ENCODE measurements around the gene CKAP2. TPM values are rescaled to one million over a fixed set of nuclear protein-coding genes. Genes with fewer than 3 reads are reported as not detected.
A peak's percentile ranks its signal among the peaks of the same experiment; 100 is the strongest.

The CKAP2 gene
- total RNA-seq, 1 experiment from 2014 or later, result 56.0 TPM

DNA sequence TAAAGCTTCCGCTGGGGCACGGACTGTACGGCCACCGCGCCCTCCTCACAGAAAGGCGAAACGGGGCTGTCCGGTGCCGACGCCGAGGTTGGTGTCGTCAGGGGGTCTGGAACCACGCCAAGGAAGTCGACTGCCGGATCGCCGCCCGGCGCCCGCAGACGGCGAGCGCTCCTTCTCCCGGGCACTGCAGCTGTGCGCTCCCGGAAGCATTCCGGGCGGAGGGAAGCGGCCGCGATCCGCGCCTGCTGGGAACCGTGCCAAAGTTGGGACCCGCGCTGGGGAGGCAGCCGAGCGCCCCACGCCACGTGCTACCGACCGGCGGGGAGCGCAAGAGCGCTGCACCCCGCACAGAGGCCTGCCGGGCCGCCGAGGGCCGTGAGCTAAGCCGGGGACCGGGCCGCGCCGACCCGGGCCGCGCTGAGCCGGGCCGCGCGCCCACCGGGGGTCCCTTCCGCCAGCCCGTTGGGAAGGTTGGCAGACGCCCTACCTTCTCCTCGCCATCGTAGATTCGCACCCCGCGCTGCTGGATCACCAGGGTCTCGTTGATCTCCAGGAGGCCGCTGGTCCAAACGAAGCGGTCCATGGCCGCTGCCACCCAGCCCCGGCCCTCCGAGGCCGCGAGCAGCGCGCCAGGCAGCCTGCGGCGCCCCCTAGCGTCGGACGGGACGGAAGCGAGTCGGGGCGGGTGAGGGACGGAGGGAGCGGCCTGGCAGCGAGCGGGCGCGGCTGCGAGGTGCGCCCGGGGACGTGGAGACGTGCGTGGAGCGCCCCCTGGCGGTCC lies 5.1 kb upstream of the CKAP2 start, which contains the start of gene VPS36 (continued):
- peak; percentile 51; the same call in 1 of the 2 replicates for TF ChIP-seq ZNF138 (CRISPR knock-in tag; conservative IDR thresholded peaks at IDR 0.05)
- TF ChIP-seq, protein P1, sequence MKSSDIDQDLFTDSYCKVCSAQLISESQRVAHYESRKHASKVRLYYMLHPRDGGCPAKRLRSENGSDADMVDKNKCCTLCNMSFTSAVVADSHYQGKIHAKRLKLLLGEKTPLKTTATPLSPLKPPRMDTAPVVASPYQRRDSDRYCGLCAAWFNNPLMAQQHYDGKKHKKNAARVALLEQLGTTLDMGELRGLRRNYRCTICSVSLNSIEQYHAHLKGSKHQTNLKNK (CRISPR knock-in tag; IDR thresholded peaks at IDR 0.05), result no peak
- TF ChIP-seq GTF2I (CRISPR knock-in tag; conservative IDR thresholded peaks at IDR 0.05), result no peak
- TF ChIP-seq NFATC4 (CRISPR knock-in tag; IDR thresholded peaks at IDR 0.05), result no peak
- TF ChIP-seq, protein P2, sequence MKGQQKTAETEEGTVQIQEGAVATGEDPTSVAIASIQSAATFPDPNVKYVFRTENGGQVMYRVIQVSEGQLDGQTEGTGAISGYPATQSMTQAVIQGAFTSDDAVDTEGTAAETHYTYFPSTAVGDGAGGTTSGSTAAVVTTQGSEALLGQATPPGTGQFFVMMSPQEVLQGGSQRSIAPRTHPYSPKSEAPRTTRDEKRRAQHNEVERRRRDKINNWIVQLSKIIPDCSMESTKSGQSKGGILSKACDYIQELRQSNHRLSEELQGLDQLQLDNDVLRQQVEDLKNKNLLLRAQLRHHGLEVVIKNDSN (CRISPR knock-in tag; IDR thresholded peaks at IDR 0.05), result no peak
- no peak for TF ChIP-seq ZNF396 (CRISPR knock-in tag; IDR thresholded peaks at IDR 0.05; ENCODE audit: borderline replicate concordance)
- TF ChIP-seq ZNF671 (CRISPR knock-in tag; IDR thresholded peaks at IDR 0.05), result no peak
- no peak for TF ChIP-seq ZNF219 (CRISPR knock-in tag; IDR thresholded peaks at IDR 0.05; ENCODE audit: borderline replicate concordance)
- TF ChIP-seq ZNF317 (CRISPR knock-in tag; IDR thresholded peaks at IDR 0.05; ENCODE audit: borderline replicate concordance, low read depth), result 0 out of 2 replicates have a peak, but pooled peaks have one; percentile 16
- peak; percentile 70; the same call in 1 of the 2 replicates for TF ChIP-seq FOXP1 (CRISPR knock-in tag; IDR thresholded peaks at IDR 0.05; ENCODE audit: borderline replicate concordance)
- peak; percentile 53; the same call in 1 of the 2 replicates for TF ChIP-seq FOXK1 (CRISPR knock-in tag; IDR thresholded peaks at IDR 0.05)
- TF ChIP-seq TEAD1 (CRISPR knock-in tag; IDR thresholded peaks at IDR 0.05), result peak; percentile 24
- TF ChIP-seq HMGA2 (CRISPR knock-in tag; IDR thresholded peaks at IDR 0.05), result no peak
- TF ChIP-seq, protein P3, sequence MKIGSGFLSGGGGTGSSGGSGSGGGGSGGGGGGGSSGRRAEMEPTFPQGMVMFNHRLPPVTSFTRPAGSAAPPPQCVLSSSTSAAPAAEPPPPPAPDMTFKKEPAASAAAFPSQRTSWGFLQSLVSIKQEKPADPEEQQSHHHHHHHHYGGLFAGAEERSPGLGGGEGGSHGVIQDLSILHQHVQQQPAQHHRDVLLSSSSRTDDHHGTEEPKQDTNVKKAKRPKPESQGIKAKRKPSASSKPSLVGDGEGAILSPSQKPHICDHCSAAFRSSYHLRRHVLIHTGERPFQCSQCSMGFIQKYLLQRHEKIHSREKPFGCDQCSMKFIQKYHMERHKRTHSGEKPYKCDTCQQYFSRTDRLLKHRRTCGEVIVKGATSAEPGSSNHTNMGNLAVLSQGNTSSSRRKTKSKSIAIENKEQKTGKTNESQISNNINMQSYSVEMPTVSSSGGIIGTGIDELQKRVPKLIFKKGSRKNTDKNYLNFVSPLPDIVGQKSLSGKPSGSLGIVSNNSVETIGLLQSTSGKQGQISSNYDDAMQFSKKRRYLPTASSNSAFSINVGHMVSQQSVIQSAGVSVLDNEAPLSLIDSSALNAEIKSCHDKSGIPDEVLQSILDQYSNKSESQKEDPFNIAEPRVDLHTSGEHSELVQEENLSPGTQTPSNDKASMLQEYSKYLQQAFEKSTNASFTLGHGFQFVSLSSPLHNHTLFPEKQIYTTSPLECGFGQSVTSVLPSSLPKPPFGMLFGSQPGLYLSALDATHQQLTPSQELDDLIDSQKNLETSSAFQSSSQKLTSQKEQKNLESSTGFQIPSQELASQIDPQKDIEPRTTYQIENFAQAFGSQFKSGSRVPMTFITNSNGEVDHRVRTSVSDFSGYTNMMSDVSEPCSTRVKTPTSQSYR (CRISPR knock-in tag; IDR thresholded peaks at IDR 0.05), result no peak
- TF ChIP-seq, protein P4, sequence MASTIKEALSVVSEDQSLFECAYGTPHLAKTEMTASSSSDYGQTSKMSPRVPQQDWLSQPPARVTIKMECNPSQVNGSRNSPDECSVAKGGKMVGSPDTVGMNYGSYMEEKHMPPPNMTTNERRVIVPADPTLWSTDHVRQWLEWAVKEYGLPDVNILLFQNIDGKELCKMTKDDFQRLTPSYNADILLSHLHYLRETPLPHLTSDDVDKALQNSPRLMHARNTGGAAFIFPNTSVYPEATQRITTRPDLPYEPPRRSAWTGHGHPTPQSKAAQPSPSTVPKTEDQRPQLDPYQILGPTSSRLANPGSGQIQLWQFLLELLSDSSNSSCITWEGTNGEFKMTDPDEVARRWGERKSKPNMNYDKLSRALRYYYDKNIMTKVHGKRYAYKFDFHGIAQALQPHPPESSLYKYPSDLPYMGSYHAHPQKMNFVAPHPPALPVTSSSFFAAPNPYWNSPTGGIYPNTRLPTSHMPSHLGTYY (CRISPR knock-in tag; IDR thresholded peaks at IDR 0.05), result no peak
- TF ChIP-seq, protein P5, sequence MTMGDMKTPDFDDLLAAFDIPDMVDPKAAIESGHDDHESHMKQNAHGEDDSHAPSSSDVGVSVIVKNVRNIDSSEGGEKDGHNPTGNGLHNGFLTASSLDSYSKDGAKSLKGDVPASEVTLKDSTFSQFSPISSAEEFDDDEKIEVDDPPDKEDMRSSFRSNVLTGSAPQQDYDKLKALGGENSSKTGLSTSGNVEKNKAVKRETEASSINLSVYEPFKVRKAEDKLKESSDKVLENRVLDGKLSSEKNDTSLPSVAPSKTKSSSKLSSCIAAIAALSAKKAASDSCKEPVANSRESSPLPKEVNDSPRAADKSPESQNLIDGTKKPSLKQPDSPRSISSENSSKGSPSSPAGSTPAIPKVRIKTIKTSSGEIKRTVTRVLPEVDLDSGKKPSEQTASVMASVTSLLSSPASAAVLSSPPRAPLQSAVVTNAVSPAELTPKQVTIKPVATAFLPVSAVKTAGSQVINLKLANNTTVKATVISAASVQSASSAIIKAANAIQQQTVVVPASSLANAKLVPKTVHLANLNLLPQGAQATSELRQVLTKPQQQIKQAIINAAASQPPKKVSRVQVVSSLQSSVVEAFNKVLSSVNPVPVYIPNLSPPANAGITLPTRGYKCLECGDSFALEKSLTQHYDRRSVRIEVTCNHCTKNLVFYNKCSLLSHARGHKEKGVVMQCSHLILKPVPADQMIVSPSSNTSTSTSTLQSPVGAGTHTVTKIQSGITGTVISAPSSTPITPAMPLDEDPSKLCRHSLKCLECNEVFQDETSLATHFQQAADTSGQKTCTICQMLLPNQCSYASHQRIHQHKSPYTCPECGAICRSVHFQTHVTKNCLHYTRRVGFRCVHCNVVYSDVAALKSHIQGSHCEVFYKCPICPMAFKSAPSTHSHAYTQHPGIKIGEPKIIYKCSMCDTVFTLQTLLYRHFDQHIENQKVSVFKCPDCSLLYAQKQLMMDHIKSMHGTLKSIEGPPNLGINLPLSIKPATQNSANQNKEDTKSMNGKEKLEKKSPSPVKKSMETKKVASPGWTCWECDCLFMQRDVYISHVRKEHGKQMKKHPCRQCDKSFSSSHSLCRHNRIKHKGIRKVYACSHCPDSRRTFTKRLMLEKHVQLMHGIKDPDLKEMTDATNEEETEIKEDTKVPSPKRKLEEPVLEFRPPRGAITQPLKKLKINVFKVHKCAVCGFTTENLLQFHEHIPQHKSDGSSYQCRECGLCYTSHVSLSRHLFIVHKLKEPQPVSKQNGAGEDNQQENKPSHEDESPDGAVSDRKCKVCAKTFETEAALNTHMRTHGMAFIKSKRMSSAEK (CRISPR knock-in tag; IDR thresholded peaks at IDR 0.05; ENCODE audit: borderline replicate concordance), result 0 out of 2 replicates have a peak, but pooled peaks have one; percentile 58
- peak; percentile 67; the same call in 1 of the 2 replicates for TF ChIP-seq KAT7 (CRISPR knock-in tag; IDR thresholded peaks at IDR 0.05; ENCODE audit: borderline replicate concordance)
- TF ChIP-seq CREB1 (CRISPR knock-in tag; IDR thresholded peaks at IDR 0.05), result 0 out of 2 replicates have a peak, but pooled peaks have one; percentile 14
- no peak for TF ChIP-seq MXD4 (CRISPR knock-in tag; IDR thresholded peaks at IDR 0.05; ENCODE audit: borderline replicate concordance)
- TF ChIP-seq, protein P6, sequence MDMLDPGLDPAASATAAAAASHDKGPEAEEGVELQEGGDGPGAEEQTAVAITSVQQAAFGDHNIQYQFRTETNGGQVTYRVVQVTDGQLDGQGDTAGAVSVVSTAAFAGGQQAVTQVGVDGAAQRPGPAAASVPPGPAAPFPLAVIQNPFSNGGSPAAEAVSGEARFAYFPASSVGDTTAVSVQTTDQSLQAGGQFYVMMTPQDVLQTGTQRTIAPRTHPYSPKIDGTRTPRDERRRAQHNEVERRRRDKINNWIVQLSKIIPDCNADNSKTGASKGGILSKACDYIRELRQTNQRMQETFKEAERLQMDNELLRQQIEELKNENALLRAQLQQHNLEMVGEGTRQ (CRISPR knock-in tag; IDR thresholded peaks at IDR 0.05), result no peak; the same call in 1 of the 2 replicates
- no peak for TF ChIP-seq ZNF416 (CRISPR knock-in tag; IDR thresholded peaks at IDR 0.05)
- TF ChIP-seq SMAD3 (CRISPR knock-in tag; IDR thresholded peaks at IDR 0.05; ENCODE audit: borderline replicate concordance), result peak; percentile 14; the same call in 1 of the 2 replicates
- TF ChIP-seq NFYB (CRISPR knock-in tag; conservative IDR thresholded peaks at IDR 0.05; ENCODE audit: low read depth), result no peak
- TF ChIP-seq ZNF121 (CRISPR knock-in tag; IDR thresholded peaks at IDR 0.05), result no peak
- no peak for TF ChIP-seq OVOL2 (CRISPR knock-in tag; IDR thresholded peaks at IDR 0.05; ENCODE audit: borderline replicate concordance)
- no peak for TF ChIP-seq SP1 (CRISPR knock-in tag; conservative IDR thresholded peaks at IDR 0.05)
- TF ChIP-seq EMX1 (CRISPR knock-in tag; IDR thresholded peaks at IDR 0.05), result 0 out of 2 replicates have a peak, but pooled peaks have one; percentile 39
- TF ChIP-seq, protein P7, sequence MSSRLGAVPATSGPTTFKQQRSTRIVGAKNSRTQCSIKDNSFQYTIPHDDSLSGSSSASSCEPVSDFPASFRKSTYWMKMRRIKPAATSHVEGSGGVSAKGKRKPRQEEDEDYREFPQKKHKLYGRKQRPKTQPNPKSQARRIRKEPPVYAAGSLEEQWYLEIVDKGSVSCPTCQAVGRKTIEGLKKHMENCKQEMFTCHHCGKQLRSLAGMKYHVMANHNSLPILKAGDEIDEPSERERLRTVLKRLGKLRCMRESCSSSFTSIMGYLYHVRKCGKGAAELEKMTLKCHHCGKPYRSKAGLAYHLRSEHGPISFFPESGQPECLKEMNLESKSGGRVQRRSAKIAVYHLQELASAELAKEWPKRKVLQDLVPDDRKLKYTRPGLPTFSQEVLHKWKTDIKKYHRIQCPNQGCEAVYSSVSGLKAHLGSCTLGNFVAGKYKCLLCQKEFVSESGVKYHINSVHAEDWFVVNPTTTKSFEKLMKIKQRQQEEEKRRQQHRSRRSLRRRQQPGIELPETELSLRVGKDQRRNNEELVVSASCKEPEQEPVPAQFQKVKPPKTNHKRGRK (CRISPR knock-in tag; IDR thresholded peaks at IDR 0.05; ENCODE audit: borderline replicate concordance), result no peak
